ENCODE measurements around the gene KRT20. TPM values are rescaled to one million over a fixed set of nuclear protein-coding genes. Genes with fewer than 3 reads are reported as not detected.
"Not testable (repeated sequence)": the region's sequence is repeated elsewhere in the genome, so short reads cannot be mapped to it uniquely, and the experiment has no call there.

The KRT20 gene
- polyA plus RNA-seq, 3 donors = 0.03 to 6.9 (median 0.22) TPM

DNA sequence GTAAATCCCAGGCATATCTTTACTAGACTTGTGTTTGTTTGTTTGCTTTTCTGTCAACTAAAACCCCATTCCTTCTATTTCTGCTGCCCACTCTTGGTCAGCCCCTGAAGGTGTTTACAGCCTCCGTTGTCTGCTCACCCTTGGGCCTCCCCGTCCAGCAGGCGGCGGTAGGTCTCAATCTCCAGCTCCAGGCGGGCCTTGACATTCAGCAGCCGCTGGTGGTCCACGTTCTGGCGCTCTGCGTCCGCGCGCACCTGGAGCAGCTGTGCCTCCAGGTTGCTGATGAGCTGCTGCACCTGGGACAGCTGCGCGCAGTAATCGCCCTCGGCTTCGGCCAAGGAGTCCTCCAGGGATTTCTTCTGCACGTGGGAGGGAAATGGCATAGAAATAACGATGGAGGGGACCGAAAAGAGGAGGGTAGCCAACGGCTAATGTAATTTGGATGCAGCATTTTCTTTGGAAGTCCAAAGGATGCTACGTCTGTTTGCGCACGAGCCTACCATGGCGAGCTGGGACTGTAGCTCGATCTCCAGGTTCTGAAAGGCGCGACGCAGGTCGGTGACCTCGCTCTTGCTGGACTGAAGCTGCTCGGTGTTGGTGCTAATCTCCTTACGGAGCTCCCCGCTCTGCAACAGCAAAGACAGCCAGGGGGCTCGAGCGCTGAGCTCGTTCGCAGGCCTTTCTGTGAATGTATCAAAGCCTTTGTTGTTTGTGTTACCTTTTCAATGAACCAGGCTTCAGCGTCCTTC lies 21.9 kb downstream of the KRT20 start:
- WGBS, 3 donors = 51 to 75% (median 62%) methylated on average over 39 of the region's 39 CpGs
- H3K27ac ChIP-seq (ENCODE audit: low read depth, low read length) = no peak overlapping the region

DNA sequence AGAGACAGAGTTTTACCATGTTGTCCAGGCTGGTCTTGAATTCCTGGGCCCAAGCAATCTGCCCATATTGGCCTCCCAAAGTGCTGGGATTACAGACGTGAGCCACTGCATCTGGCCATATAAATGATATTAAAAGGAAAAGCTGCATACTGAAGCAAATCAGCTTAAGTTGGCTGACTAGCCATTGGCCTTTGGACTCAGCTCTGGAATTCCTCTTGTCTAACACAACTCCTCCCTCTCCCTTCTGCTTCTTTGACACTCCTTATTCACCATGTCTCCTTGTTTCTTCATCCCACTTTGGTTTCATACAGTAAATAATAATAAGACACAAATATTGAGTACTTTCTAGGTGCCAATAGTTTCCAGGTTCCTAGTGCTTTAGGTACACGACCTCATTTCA lies 25.5 kb downstream of the KRT20 start:
- 54 to 76% (median 60%) methylated on average over 2 of the region's 2 CpGs for WGBS, 3 donors
- no peak overlapping the region for H3K27ac ChIP-seq (ENCODE audit: low read depth, low read length)

GRCh38 chr17:40858667-40859066 lies 26.4 kb downstream of the KRT20 start:
- H3K27ac ChIP-seq (ENCODE audit: low read depth, low read length) = not testable (repeated sequence)
- WGBS, 3 donors = 83 to 90% (median 89%) methylated on average over 2 of the region's 2 CpGs

DNA sequence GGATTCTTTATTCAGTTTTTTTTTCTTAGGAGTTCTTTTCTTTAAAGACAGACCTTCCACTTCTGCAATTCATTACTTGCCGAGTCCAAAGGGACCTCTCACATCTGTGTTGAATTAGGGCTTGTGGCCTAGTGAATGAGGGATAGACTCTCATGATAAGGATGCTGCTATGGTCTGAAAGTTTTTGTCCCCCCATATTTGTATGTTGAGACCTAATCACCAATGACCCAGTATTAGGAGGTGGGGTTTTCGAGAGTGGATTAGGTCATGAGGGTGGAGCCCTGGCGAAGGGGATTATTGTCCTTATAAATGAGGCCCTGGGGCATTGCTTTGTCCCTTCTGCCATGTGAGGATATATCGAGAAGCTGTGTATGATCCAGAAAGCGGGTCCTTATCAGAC lies 27.5 kb downstream of the KRT20 start:
- H3K27ac ChIP-seq (ENCODE audit: low read depth, low read length) = no peak overlapping the region
- 50 to 73% (median 67%) methylated on average over 5 of the region's 5 CpGs for WGBS, 3 donors

DNA sequence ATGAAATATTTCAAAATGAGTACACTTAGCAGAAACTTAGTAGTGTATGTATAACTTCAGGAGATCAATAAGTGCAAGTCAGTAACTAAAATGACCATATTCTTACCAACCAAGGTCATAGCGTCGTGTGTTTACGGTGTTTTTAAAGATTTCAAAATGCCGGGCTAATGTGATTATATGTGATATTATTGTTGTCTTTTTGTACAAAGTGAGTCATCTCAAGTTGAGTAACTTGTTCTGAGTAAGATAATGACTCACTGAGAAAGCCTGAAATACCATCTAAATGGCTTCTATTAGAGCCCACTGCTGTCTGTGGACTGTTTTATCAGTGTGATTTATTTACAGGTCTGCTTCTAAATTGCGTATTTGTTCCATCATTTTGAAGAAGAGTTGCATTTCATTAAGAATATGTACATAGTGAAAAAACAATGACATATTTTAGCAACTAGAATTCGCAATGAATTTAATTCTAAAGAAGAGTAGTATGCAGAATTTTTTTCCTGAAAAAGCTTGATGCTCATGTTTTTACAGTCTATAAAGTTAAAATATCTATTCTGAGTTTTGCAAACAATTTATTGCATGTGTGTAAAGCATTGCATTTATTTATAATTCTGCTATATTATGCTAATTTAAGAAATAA lies 30.7 kb downstream of the KRT20 start:
- WGBS, 3 donors = 45 to 55% (median 46%) methylated on average over 6 of the region's 6 CpGs
- no peak overlapping the region for H3K27ac ChIP-seq (ENCODE audit: low read depth, low read length)

DNA sequence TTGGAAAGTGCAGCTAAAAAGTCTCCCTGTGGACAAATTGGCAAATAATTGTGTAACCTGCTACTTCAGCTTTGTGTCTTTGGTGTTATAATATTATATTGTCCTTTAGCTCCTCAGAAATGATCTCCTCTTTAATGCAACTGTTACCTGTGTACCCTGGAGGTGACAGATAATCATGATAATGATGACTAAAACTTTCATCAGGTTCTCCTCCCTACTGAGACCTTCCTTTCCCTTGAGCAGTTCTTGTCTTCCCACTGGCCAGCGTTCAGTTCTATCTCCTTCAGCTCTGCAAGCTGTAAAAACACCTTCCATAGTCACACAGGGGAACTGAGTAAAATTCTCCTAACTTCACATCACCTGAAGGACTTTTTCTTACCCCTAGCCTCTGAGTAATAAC lies 32.7 kb downstream of the KRT20 start:
- H3K27ac ChIP-seq (ENCODE audit: low read depth, low read length) = no peak overlapping the region

DNA sequence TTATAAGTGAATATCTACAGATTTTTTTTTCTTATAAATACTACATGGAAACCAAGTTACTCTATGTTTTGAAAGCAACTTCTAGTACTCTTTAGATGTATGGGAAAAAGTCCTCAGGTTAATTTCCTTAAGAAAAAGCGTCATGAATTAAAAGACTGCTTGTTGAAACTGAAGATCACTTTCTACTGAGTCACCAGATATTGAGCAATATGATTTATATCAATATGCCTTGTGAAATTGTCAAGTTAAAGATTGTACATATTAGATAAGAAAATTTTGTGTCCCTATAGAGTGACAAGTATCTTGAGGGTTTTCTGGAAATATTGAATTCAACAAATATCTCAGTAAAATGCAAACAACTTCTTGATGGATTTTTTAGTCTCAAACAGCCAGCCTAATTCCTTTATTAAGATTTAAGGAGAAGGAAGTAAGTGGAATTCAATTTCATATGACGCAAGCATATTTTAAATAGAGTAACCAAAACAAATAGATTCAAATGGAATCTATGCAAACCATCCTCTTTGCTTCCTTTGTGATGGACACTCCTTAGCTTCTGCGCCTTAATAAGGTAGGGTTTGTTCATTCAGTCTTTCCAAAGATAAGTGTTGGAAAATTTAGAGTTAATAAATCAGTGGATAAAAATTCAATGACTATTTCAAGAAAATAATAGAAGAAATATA lies 34.6 kb downstream of the KRT20 start:
- no peak overlapping the region for H3K27ac ChIP-seq (ENCODE audit: low read depth, low read length)
- 86 to 91% (median 89%) methylated on average over 3 of the region's 3 CpGs for WGBS, 3 donors

More for the DNA sequence above, 32.7 kb downstream of the KRT20 start:
- WGBS, 3 donors = 66 to 71% (median 70%) methylated on average over 1 of the region's 1 CpG

DNA sequence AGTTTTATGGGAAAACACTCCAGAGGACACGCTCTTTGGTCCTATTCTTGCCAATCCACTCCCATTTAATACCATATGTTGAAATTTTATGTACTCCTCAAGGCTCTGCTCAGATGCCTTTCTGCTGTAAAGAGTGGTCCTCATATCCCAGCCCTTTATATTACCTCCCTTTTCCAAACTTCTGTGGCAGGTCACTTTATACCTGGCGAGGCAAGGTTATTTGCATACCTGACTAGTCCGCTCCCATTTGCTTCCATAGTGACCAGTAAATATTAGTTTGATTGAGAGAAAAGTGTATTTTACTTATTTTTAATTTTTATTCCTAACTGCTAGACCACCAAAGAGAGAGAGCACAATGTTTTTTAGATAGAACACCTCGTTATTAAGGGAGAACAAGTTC lies 35.3 kb downstream of the KRT20 start:
- WGBS, 3 donors = 89 to 94% (median 93%) methylated on average over 4 of the region's 4 CpGs
- no peak overlapping the region for H3K27ac ChIP-seq (ENCODE audit: low read depth, low read length)

- whole genome bisulfite sequencing, 3 donors = 62 to 83% (median 72%) methylated on average over 1 of the region's 1 CpG
- no peak overlapping the region for H3K27ac ChIP-seq (ENCODE audit: low read depth, low read length)
Observed at GRCh38 chr17:40848583-40849235, 36.3 kb downstream of the KRT20 start.

- no peak overlapping the region for H3K27ac ChIP-seq (ENCODE audit: low read depth, low read length)
- 64 to 89% (median 72%) methylated on average over 1 of the region's 1 CpG for WGBS, 3 donors
Observed at GRCh38 chr17:40846515-40847144, 38.4 kb downstream of the KRT20 start.

GRCh38 chr17:40844671-40845107 lies 40.4 kb downstream of the KRT20 start:
- H3K27ac ChIP-seq (ENCODE audit: low read depth, low read length) = no peak overlapping the region
- 56 to 81% (median 73%) methylated on average over 4 of the region's 4 CpGs for WGBS, 3 donors

GRCh38 chr17:40843242-40843641 lies 41.8 kb downstream of the KRT20 start:
- H3K27ac ChIP-seq (ENCODE audit: low read depth, low read length) = no peak overlapping the region
- 52 to 70% (median 57%) methylated on average over 3 of the region's 3 CpGs for WGBS, 3 donors

DNA sequence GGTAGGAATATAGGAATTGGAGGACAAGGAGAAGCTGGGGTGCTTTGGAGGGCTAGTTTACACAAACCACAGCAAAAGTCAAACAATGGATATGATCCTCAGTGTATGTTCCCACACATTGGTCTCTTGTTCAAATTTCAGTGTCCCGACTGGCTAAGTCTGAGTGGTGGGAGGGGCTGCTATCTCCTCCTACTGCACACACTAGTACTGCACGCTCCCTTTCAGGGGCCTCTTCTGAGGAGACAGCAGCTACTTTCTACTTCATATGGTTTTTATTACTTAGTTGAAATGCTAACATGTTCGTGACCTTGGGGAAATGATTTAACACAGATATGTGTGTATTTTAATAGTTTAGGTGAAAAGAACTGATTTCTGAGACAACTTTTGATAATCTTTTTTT lies 43.8 kb downstream of the KRT20 start:
- 59 to 81% (median 68%) methylated on average over 3 of the region's 3 CpGs for WGBS, 3 donors
- no peak overlapping the region for H3K27ac ChIP-seq (ENCODE audit: low read depth, low read length)

GRCh38 chr17:40839194-40839593 lies 45.8 kb downstream of the KRT20 start:
- H3K27ac ChIP-seq (ENCODE audit: low read depth, low read length) = no peak overlapping the region
- 59 to 80% (median 76%) methylated on average over 3 of the region's 3 CpGs for WGBS, 3 donors

- 96 to 99% (median 98%) methylated on average over 4 of the region's 4 CpGs for WGBS, 3 donors
- no peak overlapping the region for H3K27ac ChIP-seq (ENCODE audit: low read depth, low read length)
Observed at GRCh38 chr17:40836020-40836419, 49.0 kb downstream of the KRT20 start.

DNA sequence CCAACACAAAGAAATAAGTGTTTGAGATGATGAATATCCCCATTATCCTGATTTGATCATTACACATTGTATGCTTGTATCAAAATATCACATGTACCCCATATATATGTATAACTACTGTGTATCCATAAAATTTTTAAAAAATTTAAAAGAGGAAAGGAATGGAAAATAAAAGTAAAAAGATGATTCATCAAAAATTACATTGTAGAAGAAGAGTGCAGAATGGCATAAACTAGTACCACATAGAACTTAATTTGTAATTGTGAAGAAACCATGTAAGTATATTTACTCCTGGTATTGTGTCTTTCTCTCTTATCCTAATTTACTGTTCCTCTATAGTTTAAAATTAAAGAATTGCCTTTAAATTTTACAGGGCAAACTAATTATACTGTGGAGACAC lies 51.2 kb downstream of the KRT20 start:
- no peak overlapping the region for H3K27ac ChIP-seq (ENCODE audit: low read depth, low read length)

GRCh38 chr17:40832840-40833239 lies 52.2 kb downstream of the KRT20 start:
- H3K27ac ChIP-seq (ENCODE audit: low read depth, low read length) = no peak overlapping the region
- 68 to 80% (median 76%) methylated on average over 3 of the region's 3 CpGs for WGBS, 3 donors

DNA sequence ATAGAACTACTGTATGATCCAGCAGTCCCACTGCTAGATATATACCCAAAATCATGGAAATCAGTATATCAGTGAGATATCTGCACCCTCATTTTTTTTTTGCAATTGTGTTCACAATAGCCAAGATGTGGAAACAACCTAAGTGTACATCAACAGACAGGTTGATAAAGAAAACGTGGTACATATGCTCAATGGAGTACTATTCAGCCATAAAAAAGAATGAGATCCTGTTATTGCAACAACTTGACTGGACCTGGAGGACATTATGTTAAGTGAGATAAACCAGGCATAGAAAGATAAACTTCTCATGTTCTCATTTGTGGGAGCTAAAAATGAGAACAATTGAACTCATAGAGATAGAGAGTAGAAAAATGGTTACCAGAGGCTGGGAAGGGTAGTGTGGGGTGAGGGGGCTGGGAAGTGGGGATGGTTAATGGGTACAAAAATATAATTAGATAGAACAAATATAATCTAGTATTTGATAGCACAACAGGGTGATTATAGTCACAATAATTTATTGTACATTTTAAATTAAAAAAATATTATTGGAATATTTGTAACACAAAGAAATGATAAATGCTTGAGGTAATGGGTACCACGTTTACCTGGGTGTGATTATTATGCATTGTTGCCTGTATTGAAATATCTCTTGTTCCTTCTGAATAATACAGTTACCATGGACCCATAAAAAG lies 54.8 kb downstream of the KRT20 start:
- H3K27ac ChIP-seq (ENCODE audit: low read depth, low read length) = no peak overlapping the region
- WGBS, 3 donors = 87 to 98% (median 94%) methylated on average over 2 of the region's 2 CpGs
